Subcutaneous adipose tissue (tissue), 4 donors: ENCODE data around the gene NRDE2. TPM values are rescaled to one million over a fixed set of nuclear protein-coding genes. Genes with fewer than 3 reads are reported as not detected.

ENCODE experiments used
- total RNA-seq, 4 donors: library from RNA; depleted of rRNA; stranded (reverse); fragments of >200 nt; gene quantifications; one replicate each; pipeline ENCODE4 v1.1.0, GENCODE V29; 2016
- TF ChIP-seq, protein P1 (sequence below): fragments of 450-650 bp; IDR thresholded peaks from one replicate; pipeline ENCODE4 v1.5.1; 2016; ENCODE audit warnings: low read depth, mild to moderate bottlenecking, control low read depth, antibody characterized with exemption, moderate library complexity

The NRDE2 gene
- total RNA-seq, 4 donors from 2014 or later: 4.7 to 23.7 (median 12.4) TPM

DNA sequence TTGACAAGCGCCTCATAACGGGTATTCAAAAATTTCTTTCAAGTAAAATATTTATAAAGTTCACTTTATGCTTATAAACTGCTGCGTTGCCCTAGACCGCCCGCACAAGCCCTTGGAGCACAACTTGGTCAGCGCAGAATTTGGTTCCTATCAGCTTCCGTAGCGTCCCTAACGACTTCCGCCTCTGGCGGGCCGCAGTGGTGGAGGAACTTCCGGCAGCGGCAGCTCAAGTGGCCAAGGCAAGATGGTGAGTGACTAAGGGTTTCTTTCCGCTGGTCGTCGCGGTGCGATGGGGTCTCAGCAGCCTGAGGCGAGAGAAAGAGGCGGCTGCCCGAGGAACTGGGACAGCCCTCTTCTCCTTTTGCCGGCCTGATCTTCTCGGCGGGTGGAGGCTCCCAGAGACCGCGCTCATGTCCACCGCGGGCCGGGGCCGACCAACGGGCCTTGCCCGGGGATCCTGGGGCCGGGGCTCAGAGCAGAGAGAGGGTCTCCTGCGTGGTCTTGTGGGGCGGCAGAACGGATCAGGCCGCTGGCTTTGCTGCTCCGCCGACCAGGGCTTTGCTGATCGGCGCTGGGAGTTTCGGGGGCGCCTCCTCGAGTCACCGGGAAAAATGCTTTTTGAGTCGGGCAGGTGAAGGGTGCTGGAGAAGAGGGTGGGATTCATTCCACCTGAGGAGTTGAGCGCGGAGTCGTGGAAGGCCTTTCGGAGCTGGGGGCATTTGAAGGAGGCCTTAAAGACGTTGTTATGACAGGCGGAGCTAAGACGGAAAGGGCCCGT is 75.2 kb downstream of the NRDE2 start, which contains the start of gene PSMC1:
Gene PSMC1, plus strand, starts transcription at position 200 of the 778 bp plus-strand sequence. Its CDS starts 45 bp downstream, at position 245.
- TF ChIP-seq, protein P1, sequence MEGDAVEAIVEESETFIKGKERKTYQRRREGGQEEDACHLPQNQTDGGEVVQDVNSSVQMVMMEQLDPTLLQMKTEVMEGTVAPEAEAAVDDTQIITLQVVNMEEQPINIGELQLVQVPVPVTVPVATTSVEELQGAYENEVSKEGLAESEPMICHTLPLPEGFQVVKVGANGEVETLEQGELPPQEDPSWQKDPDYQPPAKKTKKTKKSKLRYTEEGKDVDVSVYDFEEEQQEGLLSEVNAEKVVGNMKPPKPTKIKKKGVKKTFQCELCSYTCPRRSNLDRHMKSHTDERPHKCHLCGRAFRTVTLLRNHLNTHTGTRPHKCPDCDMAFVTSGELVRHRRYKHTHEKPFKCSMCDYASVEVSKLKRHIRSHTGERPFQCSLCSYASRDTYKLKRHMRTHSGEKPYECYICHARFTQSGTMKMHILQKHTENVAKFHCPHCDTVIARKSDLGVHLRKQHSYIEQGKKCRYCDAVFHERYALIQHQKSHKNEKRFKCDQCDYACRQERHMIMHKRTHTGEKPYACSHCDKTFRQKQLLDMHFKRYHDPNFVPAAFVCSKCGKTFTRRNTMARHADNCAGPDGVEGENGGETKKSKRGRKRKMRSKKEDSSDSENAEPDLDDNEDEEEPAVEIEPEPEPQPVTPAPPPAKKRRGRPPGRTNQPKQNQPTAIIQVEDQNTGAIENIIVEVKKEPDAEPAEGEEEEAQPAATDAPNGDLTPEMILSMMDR: no peak

DNA sequence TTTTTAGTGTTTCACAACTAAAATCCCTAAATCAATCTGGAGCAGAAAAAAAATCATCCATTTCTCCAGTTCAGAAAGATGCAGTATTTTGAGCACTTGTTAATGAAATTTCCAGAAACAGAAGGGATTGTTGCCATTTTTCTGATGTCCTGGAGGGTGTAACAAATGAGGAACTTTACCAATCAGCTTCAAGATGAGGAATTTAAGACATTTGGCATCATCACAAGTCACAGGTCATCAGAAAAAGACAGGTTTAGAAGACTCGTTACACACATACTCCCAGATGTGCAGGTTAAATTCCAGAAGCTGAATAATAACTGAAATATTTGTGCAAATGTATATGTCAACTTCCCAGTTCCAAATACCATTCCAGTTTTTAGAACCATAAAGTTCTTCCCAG is 75.9 kb downstream of the NRDE2 start:
- TF ChIP-seq, protein P1: no peak

DNA sequence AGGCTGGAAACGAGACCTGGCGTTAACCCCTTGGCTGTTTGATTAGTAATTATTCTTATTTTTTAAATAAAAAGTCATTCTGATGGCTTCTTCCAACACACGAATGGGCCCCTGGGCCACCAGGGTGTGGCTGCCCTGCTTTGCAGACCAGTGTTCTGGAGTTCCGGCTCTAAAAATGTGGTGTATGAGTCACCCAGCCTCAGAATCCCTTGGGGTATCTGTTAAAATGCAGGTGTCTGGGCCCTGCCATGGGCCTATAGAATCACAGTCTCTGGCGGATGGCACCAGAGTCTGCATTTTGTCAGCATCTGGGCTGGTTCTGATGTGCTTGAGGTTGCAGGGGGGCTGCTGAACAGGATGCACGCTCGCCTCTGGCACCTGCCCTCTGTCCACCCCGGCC is 77.9 kb downstream of the NRDE2 start:
- TF ChIP-seq, protein P1: no peak

DNA sequence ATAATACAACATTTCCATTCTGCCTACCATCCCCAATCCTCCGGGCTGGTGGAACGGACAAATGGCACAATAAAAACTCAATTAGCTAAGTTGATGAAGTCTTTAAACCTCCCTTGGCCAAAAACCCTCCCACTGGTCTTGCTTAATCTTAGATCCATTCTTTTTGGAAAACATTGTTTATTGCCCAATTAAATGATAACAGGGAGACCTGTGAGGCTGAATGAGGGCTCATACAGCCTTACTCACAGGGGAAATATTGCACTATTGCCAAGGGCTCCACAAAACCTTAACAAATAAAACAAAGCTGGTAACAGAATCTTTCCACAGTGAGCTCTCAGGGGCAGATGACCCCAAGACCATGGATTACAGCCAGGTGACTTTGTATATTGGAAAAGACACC is 83.1 kb downstream of the NRDE2 start:
- TF ChIP-seq, protein P1: no peak

DNA sequence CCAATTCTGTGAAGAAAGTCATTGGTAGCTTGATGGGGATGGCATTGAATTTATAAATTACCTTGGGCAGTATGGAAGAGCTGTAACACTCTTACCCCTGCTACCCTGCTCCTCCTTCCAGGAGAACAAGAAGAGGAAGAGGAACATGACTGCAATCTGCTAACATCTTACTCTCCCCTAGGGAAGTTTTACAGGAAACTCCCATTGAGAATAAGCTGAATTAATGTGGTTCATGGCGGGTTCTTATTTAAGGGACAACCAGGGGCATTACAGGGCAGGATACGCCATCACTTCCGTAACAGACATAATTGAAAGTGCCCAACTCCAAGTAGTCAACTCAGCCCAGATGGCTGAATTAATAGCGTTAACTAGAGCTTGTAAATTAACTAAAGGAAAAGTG is 84.8 kb downstream of the NRDE2 start:
- TF ChIP-seq, protein P1: no peak

DNA sequence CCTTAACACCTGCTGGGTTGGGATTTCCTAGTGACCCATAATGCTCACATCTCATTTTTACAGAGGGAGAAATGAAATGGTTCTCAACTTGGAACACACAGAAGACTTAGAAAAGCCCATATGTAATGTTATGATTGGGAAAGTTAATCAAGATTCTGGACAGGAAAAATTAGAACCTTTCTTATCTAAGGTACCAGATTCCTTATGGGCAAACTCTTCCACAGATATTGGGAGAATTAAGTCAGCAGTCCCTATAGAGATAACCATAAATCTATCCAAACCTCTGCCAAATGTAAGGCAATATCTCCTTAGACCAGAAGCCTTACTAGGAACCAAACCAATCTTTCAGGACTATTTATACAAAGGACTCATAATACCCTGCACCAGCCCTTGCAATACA is 89.3 kb downstream of the NRDE2 start:
- TF ChIP-seq, protein P1: no peak

DNA sequence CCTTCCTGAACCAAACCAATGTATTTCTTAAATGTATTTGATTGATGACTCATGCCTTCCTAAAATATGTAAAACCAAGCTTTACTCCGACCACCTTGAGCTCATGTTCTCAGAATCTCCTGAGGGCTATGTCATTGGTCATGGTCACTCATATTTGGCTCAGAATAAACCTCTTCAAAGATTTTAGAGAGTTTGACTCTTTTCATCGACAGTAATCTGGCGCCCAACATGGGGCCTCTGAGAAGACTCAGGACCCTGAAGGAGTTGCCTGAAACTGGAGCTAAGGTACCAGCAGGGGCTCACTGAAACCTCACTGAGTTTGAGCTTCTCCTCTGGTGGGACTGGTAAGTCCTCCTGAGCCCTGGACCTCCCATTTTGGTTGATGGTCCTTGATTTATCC is 92.6 kb downstream of the NRDE2 start:
- TF ChIP-seq, protein P1: no peak
